ENCODE measurements around the gene PTGR3.

- TF ChIP-seq CTCF (conservative IDR thresholded peaks at IDR 0.05; ENCODE audit: low read depth, low read length) (no peak), EZH2phosphoT487 (IDR thresholded peaks at IDR 0.05; ENCODE audit: borderline replicate concordance, low read length) (no peak)
Observed at GRCh38 chr18:75213611-75214331, 4.8 kb upstream of the PTGR3 start.
